ENCODE measurements around the gene SDR42E1.

The SDR42E1 gene

GRCh38 chr16:82010649-82011048 lies 621 bp downstream of the SDR42E1 start:
- TF ChIP-seq SIN3A (IDR thresholded peaks at IDR 0.05; ENCODE audit: borderline replicate concordance, insufficient read depth, low read length), result no peak
- TF ChIP-seq POLR2AphosphoS5 (IDR thresholded peaks at IDR 0.05; ENCODE audit: low read depth, low read length), result no peak
- TF ChIP-seq FOXP2 (optimal IDR thresholded peaks at IDR 0.05; ENCODE audit: borderline replicate concordance, extremely low read depth, extremely low read length, insufficient read depth), result no peak
- no peak for TF ChIP-seq REST (IDR thresholded peaks at IDR 0.05; ENCODE audit: insufficient read depth in 1 of 2, low read depth in 2 of 2, low read length in 2 of 2)
- no peak for TF ChIP-seq TAF1 (IDR thresholded peaks at IDR 0.05; ENCODE audit: borderline replicate concordance, insufficient read depth, low read length)

GRCh38 chr16:82008957-82009592 lies 2.2 kb downstream of the SDR42E1 start:
- TF ChIP-seq REST (IDR thresholded peaks at IDR 0.05; ENCODE audit: insufficient read depth in 1 of 2, low read depth in 2 of 2, low read length in 2 of 2) (no peak), SIN3A (IDR thresholded peaks at IDR 0.05; ENCODE audit: borderline replicate concordance, insufficient read depth, low read length) (no peak)

- TF ChIP-seq REST (IDR thresholded peaks at IDR 0.05; ENCODE audit: insufficient read depth in 1 of 2, low read depth in 2 of 2, low read length in 2 of 2) (no peak), TAF1 (IDR thresholded peaks at IDR 0.05; ENCODE audit: borderline replicate concordance, insufficient read depth, low read length) (no peak), SIN3A (IDR thresholded peaks at IDR 0.05; ENCODE audit: borderline replicate concordance, insufficient read depth, low read length) (no peak), POLR2AphosphoS5 (IDR thresholded peaks at IDR 0.05; ENCODE audit: low read depth, low read length) (no peak), FOXP2 (optimal IDR thresholded peaks at IDR 0.05; ENCODE audit: borderline replicate concordance, extremely low read depth, extremely low read length, insufficient read depth) (no peak)
Observed at GRCh38 chr16:82007189-82007588, 4.1 kb downstream of the SDR42E1 start.

GRCh38 chr16:82006036-82006435 lies 5.2 kb downstream of the SDR42E1 start:
- no peak for TF ChIP-seq POLR2AphosphoS5 (IDR thresholded peaks at IDR 0.05; ENCODE audit: low read depth, low read length)
- no peak for TF ChIP-seq TAF1 (IDR thresholded peaks at IDR 0.05; ENCODE audit: borderline replicate concordance, insufficient read depth, low read length)
- no peak for TF ChIP-seq FOXP2 (optimal IDR thresholded peaks at IDR 0.05; ENCODE audit: borderline replicate concordance, extremely low read depth, extremely low read length, insufficient read depth)
- TF ChIP-seq SIN3A (IDR thresholded peaks at IDR 0.05; ENCODE audit: borderline replicate concordance, insufficient read depth, low read length), result no peak
- TF ChIP-seq REST (IDR thresholded peaks at IDR 0.05; ENCODE audit: insufficient read depth in 1 of 2, low read depth in 2 of 2, low read length in 2 of 2), result no peak

All from PFSK-1 (cell line).